ENCODE results near the gene POTEI.
"Not testable (repeated sequence)": the region's sequence is repeated elsewhere in the genome, so short reads cannot be mapped to it uniquely, and the experiment has no call there.

DNA sequence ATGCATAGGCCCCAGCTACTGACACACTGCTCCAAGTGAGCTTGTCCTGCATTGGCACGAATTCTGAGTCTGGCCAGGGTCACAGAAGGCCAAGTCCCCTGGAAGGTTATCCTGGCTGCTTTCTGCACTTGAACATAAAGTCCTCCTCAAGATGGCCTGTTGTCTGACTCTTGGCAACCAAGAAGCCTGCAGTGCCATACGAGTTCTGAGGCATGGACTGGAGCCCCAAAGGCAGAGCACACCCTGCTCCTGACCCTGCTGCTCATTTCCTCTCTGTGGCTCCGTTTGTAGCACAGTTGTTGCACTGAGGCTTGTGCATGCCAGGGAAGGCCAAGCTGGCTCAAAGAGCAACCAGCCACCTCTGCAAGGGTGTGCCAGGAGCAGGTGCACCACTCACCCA, 57.9 kb downstream of the POTEI start:
- not testable (repeated sequence) for TF ChIP-seq REST (IDR thresholded peaks at IDR 0.05; ENCODE audit: low read depth); MAX (IDR thresholded peaks at IDR 0.05); CTCF (IDR thresholded peaks at IDR 0.05 in 2 of 3, conservative IDR thresholded peaks at IDR 0.05 in 1 of 3; ENCODE audit: borderline replicate concordance in 1 of 3, insufficient read depth in 1 of 3, low read depth in 2 of 3, low read length in 2 of 3); POLR2A (IDR thresholded peaks at IDR 0.05; ENCODE audit: borderline replicate concordance, extremely low read depth, insufficient read depth, insufficient read length); POLR2AphosphoS5 (IDR thresholded peaks at IDR 0.05; ENCODE audit: low read depth, low read length); YY1 (IDR thresholded peaks at IDR 0.05; ENCODE audit: extremely low read depth, insufficient replicate concordance, low read depth, low read length); SIN3A (IDR thresholded peaks at IDR 0.05; ENCODE audit: low read depth); ELF1 (IDR thresholded peaks at IDR 0.05; ENCODE audit: borderline replicate concordance, low read depth)

Measured in HCT116 (cell line).